Lower leg skin (tissue), 3 donors: ENCODE measurements around the gene IFNGR1.

Experiments
- CTCF ChIP-seq, 3 donors: fragments of 450-650 bp; IDR thresholded peaks; one replicate each; pipeline ENCODE4 v1.5.1; 2016; ENCODE audit warnings: antibody characterized with exemption in 3 of 3, mild to moderate bottlenecking in 3 of 3, moderate library complexity in 2 of 3
- POLR2A ChIP-seq, 2 donors: fragments of 450-650 bp; IDR thresholded peaks; one replicate each; pipeline ENCODE4 v1.6.1; 2016 to 2017; ENCODE audit warnings: antibody characterized with exemption in 2 of 2, mild to moderate bottlenecking in 1 of 2, moderate library complexity in 1 of 2

- TF ChIP-seq POLR2A (IDR thresholded peaks at IDR 0.05), result no peak
- no peak for TF ChIP-seq CTCF (IDR thresholded peaks at IDR 0.05)
These were observed 18.2 kb downstream of the IFNGR1 start for GRCh38 chr6:137201006-137201405.
